Measurements from ENCODE around the gene MUS81.

DNA sequence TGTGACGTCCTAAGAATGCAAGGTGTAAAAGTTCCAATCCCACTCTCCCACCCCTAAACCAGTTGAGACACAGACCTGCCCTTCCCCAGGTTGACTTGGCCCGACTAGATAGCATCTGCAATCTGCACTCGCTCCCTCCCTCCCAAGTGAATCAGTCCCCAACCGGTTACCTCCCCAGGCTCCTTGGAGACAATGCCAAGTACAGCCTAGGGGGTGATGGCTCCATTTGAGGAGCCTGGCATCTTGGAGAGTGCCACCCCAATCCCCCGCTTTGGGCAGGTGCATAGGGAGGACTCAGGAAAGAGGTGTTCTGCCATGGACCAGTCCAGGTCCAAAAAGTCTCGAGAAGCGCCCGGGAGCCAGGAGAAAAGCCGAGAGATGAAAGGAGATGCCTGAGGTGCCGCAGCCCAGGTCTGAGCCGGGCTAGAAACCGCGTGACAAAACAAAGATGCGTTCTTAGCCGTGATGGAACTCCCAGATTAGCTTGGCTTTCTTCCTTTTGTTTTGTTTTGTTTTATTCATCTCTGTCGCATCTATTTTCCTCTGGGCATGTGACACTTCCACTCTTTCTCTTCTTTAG lies 45.2 kb upstream of the MUS81 start:
- TF ChIP-seq CTCF (IDR thresholded peaks at IDR 0.05) (no peak), POLR2AphosphoS5 (IDR thresholded peaks at IDR 0.05) (no peak)
